GM12875 (cell line): ENCODE measurements around the gene TAF11L5.
"Not testable (repeated sequence)": the region's sequence is repeated elsewhere in the genome, so short reads cannot be mapped to it uniquely, and the experiment has no call there.

Source experiments
- H3K4me3 ChIP-seq: one replicate; pipeline ENCODE4 v1.5.1; 2011; ENCODE audit warnings: low read depth, low read length, control low read depth
- TF ChIP-seq, protein P1 (sequence below): IDR thresholded peaks from 2 replicates; pipeline ENCODE4 v1.5.1; 2011; ENCODE audit warnings: low read depth, mild to moderate bottlenecking, control low read depth, inconsistent platforms, low read length, moderate library complexity, borderline replicate concordance; ENCODE audit not compliant: insufficient read depth

The TAF11L5 gene

DNA sequence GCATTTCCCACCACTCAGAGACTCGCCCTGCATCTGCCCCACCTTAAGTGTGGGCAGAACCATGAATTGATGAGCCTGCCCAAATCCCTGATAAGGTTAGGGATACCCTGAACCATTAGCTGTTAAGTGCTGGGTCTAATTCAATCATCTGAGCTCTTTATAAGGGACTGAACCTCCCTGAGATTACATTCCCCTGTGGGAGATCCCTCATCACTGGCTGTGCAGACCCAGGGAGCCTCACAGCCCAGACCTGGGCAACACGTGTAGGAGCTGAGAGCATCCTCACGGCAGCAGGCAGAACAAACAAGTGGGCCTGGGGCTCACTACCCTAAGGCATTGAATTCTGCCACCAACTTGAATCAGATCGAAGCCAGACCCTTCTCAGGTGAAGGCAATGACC lies 27.6 kb upstream of the TAF11L5 start:
- TF ChIP-seq, protein P1, sequence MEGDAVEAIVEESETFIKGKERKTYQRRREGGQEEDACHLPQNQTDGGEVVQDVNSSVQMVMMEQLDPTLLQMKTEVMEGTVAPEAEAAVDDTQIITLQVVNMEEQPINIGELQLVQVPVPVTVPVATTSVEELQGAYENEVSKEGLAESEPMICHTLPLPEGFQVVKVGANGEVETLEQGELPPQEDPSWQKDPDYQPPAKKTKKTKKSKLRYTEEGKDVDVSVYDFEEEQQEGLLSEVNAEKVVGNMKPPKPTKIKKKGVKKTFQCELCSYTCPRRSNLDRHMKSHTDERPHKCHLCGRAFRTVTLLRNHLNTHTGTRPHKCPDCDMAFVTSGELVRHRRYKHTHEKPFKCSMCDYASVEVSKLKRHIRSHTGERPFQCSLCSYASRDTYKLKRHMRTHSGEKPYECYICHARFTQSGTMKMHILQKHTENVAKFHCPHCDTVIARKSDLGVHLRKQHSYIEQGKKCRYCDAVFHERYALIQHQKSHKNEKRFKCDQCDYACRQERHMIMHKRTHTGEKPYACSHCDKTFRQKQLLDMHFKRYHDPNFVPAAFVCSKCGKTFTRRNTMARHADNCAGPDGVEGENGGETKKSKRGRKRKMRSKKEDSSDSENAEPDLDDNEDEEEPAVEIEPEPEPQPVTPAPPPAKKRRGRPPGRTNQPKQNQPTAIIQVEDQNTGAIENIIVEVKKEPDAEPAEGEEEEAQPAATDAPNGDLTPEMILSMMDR, result no peak
- no peak overlapping the region for H3K4me3 ChIP-seq

DNA sequence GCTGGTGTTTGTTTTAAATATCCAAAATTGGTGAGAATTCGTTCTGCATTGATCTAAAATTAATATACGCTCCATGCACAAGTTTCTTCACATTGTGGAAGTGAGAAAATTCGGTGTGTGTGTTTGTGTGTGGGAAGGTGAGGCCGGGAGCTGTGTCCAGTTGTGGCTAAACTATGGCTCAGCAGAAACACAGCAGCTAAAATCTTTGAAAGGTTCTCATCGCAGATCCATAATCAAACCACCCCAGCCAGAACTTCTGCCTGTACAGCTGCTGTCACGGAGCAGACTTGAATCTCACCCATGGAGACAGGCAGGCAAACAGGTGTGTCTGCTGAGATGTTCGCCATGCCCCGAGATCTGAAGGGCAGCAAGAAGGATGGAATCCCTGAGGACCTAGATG lies 27.1 kb upstream of the TAF11L5 start, which contains the start of gene TAF11L2:
Gene TAF11L2 (plus strand): TSS at position 301 of the 400 bp plus-strand sequence.
- not testable (repeated sequence) for H3K4me3 ChIP-seq

DNA sequence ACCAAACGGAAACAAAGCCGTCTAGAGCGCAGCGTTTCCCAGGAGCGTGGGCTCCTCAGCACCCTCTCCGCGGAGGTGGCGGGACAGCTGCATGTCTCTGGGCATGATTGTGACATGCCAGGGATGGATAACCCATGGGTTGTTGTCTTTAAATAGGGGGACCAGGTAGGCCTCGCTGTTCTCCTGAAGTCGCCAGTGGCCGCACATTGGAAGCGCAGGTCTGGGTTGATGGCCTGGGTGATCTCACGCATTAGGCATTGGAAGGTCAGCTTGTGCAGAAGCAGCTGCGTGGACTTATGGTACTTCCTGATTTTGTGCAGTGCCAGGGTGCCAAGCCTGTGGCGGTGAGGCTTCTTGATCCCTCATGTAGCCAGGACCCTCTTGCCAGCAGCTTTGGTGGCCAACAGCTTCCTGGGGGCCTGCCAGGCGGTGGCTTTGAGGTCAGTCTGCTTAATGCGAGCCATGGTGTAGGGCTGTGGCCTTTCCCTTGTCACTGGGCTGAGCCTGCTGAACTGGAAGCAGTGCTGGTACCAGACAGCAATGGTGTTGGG lies 13.2 kb upstream of the TAF11L5 start:
- TF ChIP-seq, protein P1, result no peak
- no peak overlapping the region for H3K4me3 ChIP-seq

DNA sequence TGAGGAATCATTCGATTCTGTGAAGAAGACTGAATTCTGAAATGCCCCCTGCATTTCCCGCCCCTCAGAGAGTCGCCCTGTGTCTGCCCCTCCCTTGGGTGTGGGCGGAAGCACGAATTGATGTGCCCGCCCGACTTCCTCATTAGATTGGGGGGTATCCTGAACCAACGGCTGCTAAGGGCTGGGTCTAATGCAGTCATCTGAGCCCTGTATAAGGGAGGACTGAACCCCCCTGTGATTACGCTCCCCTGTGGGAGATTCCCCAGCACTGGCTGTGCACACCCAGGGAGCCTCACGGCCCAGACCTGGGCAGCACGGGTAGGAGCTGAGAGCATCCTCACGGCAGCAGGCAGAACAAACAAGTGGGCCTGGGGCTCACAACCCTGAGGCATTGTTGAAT lies 7.5 kb upstream of the TAF11L5 start:
- not testable (repeated sequence) for H3K4me3 ChIP-seq

DNA sequence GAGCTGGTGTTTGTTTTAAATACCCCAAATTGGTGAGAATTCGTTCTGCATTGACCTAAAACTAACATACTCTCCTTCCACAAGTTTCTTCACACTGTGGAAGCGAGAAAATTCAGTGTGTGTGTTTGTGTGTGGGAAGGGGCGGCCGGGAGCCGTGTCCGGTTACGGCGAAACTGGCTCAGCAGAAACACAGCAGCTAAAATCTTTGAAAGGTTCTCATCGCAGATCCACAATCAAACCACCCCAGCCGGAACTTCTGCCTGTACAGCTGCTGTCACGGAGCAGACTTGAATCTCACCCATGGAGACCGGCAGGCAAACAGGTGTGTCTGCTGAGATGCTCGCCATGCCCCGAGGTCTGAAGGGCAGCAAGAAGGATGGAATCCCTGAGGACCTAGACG lies 7.0 kb upstream of the TAF11L5 start, which contains the start of gene TAF11L3:
Gene TAF11L3 (plus strand): TSS at position 301 of the 400 bp plus-strand sequence.
- not testable (repeated sequence) for H3K4me3 ChIP-seq

GRCh38 chr5:17519508-17519907 lies 5.5 kb upstream of the TAF11L5 start:
- H3K4me3 ChIP-seq, result not testable (repeated sequence)

GRCh38 chr5:17521501-17521900 lies 3.5 kb upstream of the TAF11L5 start, which contains the start of gene TAF11L4:
Gene TAF11L4, plus strand, starts transcription at chr5:17521801.
- not testable (repeated sequence) for H3K4me3 ChIP-seq

- not testable (repeated sequence) for H3K4me3 ChIP-seq
Observed at GRCh38 chr5:17526504-17526903, 1.5 kb downstream of the TAF11L5 start.

DNA sequence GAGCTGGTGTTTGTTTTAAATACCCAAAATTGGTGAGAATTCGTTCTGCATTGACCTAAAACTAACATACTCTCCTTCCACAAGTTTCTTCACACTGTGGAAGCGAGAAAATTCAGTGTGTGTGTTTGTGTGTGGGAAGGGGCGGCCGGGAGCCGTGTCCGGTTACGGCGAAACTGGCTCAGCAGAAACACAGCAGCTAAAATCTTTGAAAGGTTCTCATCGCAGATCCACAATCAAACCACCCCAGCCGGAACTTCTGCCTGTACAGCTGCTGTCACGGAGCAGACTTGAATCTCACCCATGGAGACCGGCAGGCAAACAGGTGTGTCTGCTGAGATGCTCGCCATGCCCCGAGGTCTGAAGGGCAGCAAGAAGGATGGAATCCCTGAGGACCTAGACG lies 3.3 kb downstream of the TAF11L5 start, which contains the start of gene TAF11L6:
Gene TAF11L6 (plus strand): TSS at position 301 of the 400 bp plus-strand sequence.
- not testable (repeated sequence) for H3K4me3 ChIP-seq
